ENCODE results near the gene MPP4.
A peak's percentile ranks its signal among the peaks of the same experiment; 100 is the strongest.

The MPP4 gene

GRCh38 chr2:201680743-201681142 is 17.7 kb downstream of the MPP4 start:
- peak; percentile 39; the same call in 1 of the 3 replicates for ATAC-seq (ENCODE audit: insufficient read depth, low read depth)
- H2AFZ ChIP-seq (ENCODE audit: low read depth, low read length), result no peak overlapping the region
- H3K9ac ChIP-seq (ENCODE audit: low read depth, low read length), result no peak overlapping the region
- no peak overlapping the region for H3K27ac ChIP-seq (ENCODE audit: low read length)
- no peak overlapping the region for H3K4me2 ChIP-seq (ENCODE audit: insufficient read depth, low read length)
- H3K27me3 ChIP-seq (ENCODE audit: insufficient read depth, low read length, poor library complexity), result peaks cover 15% of the 10 kb centered on the region
- no peaks in the 10 kb centered on the region for H3K36me3 ChIP-seq (ENCODE audit: insufficient read depth, low read length)
- DNase-seq, result peak; percentile 9
- no peaks in the 10 kb centered on the region for H3K9me3 ChIP-seq (ENCODE audit: insufficient read depth, low read length, severe bottlenecking)
- no peak for TF ChIP-seq EZH2 (IDR thresholded peaks at IDR 0.05; ENCODE audit: borderline replicate concordance, low read depth, low read length, severe bottlenecking)
- peak; percentile 55 for TF ChIP-seq CTCF (IDR thresholded peaks at IDR 0.05; ENCODE audit: borderline replicate concordance, extremely low read depth, low read length, poor library complexity, severe bottlenecking)
- no peak overlapping the region for H3K4me3 ChIP-seq (ENCODE audit: low read depth in 1 of 2, low read length in 2 of 2)
- H4K20me1 ChIP-seq (ENCODE audit: insufficient read depth, low read length), result no peaks in the 10 kb centered on the region
- H3K4me1 ChIP-seq (ENCODE audit: insufficient read depth, low read length), result no peaks in the 10 kb centered on the region
- H3K79me2 ChIP-seq (ENCODE audit: insufficient read depth, low read length), result no peaks in the 10 kb centered on the region

DNA sequence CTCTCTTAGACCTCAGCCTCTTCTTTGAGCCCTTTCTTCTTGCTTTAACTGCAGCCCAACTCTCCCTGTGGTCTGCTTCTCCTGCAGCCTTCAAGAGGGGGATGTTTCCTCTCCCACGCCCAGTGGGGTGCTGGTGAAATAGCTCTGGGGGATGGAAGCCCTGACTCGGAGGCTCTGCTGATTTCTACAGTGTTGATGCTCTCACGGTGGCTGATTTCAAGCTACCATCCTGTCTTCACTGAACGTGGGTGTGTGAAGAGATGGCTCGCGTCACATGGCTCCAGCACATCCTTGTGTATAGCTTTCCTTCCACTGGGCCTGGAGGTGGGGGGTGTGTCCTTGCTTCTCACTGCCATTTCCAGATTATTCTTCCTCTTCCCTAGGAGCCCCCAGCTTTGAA is 20.0 kb downstream of the MPP4 start:
- no peak for TF ChIP-seq CTCF (IDR thresholded peaks at IDR 0.05; ENCODE audit: borderline replicate concordance, extremely low read depth, low read length, poor library complexity, severe bottlenecking)
- no peak for TF ChIP-seq EZH2 (IDR thresholded peaks at IDR 0.05; ENCODE audit: borderline replicate concordance, low read depth, low read length, severe bottlenecking)
- Histone ChIP-seq H3K4me2 (ENCODE audit: insufficient read depth, low read length) (no peak overlapping the region), H3K27me3 (ENCODE audit: insufficient read depth, low read length, poor library complexity) (peaks cover 26% of the 10 kb centered on the region), H3K9ac (ENCODE audit: low read depth, low read length) (no peak overlapping the region), H4K20me1 (ENCODE audit: insufficient read depth, low read length) (no peaks in the 10 kb centered on the region), H3K36me3 (ENCODE audit: insufficient read depth, low read length) (no peaks in the 10 kb centered on the region), H3K4me1 (ENCODE audit: insufficient read depth, low read length) (no peaks in the 10 kb centered on the region), H3K27ac (ENCODE audit: low read length) (no peak overlapping the region), H3K4me3 (ENCODE audit: low read depth in 1 of 2, low read length in 2 of 2) (no peak overlapping the region), H3K79me2 (ENCODE audit: insufficient read depth, low read length) (no peaks in the 10 kb centered on the region), H3K9me3 (ENCODE audit: insufficient read depth, low read length, severe bottlenecking) (no peaks in the 10 kb centered on the region), H2AFZ (ENCODE audit: low read depth, low read length) (no peak overlapping the region)
- ATAC-seq (ENCODE audit: insufficient read depth, low read depth) (no peak), DNase-seq (no peak)

DNA sequence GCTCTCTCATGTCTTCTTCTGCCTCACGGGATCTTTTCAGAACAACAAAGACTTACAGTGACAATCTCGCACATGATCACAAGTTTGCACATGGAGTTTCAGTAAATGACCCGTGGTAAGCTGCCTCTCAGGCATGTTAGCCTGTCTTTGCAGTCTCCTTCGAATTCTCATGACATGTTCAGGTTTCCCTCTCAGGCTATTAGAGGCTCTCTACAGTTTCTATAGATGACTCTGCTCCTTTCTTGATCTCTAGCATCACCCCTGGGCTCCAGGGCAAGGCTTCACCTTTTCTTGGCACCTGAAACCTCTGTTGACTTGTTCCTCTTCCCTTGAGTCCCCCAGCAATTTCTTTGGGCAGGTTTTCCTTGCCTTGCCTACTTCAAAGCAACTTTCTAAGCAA is 23.0 kb downstream of the MPP4 start:
- ATAC-seq (ENCODE audit: insufficient read depth, low read depth) (no peak), DNase-seq (no peak)
- no peak overlapping the region for H2AFZ ChIP-seq (ENCODE audit: low read depth, low read length)
- peaks cover 20% of the 10 kb centered on the region for H3K27me3 ChIP-seq (ENCODE audit: insufficient read depth, low read length, poor library complexity)
- no peaks in the 10 kb centered on the region for H4K20me1 ChIP-seq (ENCODE audit: insufficient read depth, low read length)
- H3K36me3 ChIP-seq (ENCODE audit: insufficient read depth, low read length), result no peaks in the 10 kb centered on the region
- TF ChIP-seq EZH2 (IDR thresholded peaks at IDR 0.05; ENCODE audit: borderline replicate concordance, low read depth, low read length, severe bottlenecking) (no peak), CTCF (IDR thresholded peaks at IDR 0.05; ENCODE audit: borderline replicate concordance, extremely low read depth, low read length, poor library complexity, severe bottlenecking) (no peak)
- H3K4me3 ChIP-seq (ENCODE audit: low read depth in 1 of 2, low read length in 2 of 2), result no peak overlapping the region
- H3K4me2 ChIP-seq (ENCODE audit: insufficient read depth, low read length), result no peak overlapping the region
- no peaks in the 10 kb centered on the region for H3K79me2 ChIP-seq (ENCODE audit: insufficient read depth, low read length)
- no peak overlapping the region for H3K27ac ChIP-seq (ENCODE audit: low read length)
- H3K9ac ChIP-seq (ENCODE audit: low read depth, low read length), result no peak overlapping the region
- no peaks in the 10 kb centered on the region for H3K4me1 ChIP-seq (ENCODE audit: insufficient read depth, low read length)
- H3K9me3 ChIP-seq (ENCODE audit: insufficient read depth, low read length, severe bottlenecking), result no peaks in the 10 kb centered on the region

DNA sequence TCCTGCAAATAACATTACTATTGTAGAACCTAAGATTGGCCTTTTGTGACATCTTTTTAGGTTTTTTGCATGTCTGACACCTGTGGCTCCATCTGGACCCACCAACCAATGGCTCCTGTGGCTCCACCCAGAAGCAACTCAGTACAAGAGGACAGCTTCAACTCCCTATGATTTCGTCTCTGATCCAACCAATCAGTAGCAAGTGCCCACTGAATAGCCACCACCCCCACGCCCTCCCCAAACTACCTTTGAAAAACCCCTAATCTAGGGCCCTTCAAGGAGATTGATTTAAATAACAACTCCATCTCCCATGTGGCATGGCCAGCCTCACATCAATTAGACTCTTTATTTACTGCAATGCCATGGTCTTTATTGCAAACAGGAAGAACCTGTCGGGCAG is 23.6 kb downstream of the MPP4 start:
- H4K20me1 ChIP-seq (ENCODE audit: insufficient read depth, low read length), result no peaks in the 10 kb centered on the region

More for the DNA sequence above, 23.6 kb downstream of the MPP4 start:
- Histone ChIP-seq H3K27me3 (ENCODE audit: insufficient read depth, low read length, poor library complexity) (peaks cover 17% of the 10 kb centered on the region), H3K4me3 (ENCODE audit: low read depth in 1 of 2, low read length in 2 of 2) (no peak overlapping the region), H3K36me3 (ENCODE audit: insufficient read depth, low read length) (no peaks in the 10 kb centered on the region), H3K27ac (ENCODE audit: low read length) (no peak overlapping the region), H2AFZ (ENCODE audit: low read depth, low read length) (no peak overlapping the region), H3K4me1 (ENCODE audit: insufficient read depth, low read length) (no peaks in the 10 kb centered on the region), H3K4me2 (ENCODE audit: insufficient read depth, low read length) (no peak overlapping the region), H3K79me2 (ENCODE audit: insufficient read depth, low read length) (no peaks in the 10 kb centered on the region), H3K9ac (ENCODE audit: low read depth, low read length) (no peak overlapping the region), H3K9me3 (ENCODE audit: insufficient read depth, low read length, severe bottlenecking) (no peaks in the 10 kb centered on the region)
- TF ChIP-seq CTCF (IDR thresholded peaks at IDR 0.05; ENCODE audit: borderline replicate concordance, extremely low read depth, low read length, poor library complexity, severe bottlenecking) (no peak), EZH2 (IDR thresholded peaks at IDR 0.05; ENCODE audit: borderline replicate concordance, low read depth, low read length, severe bottlenecking) (no peak)
- DNase-seq (no peak), ATAC-seq (ENCODE audit: insufficient read depth, low read depth) (no peak)

Data from DND-41 (cell line).